ENCODE results near the gene GAS7. TPM values are rescaled to one million over a fixed set of nuclear protein-coding genes. Genes with fewer than 3 reads are reported as not detected.

Gene GAS7
- total RNA-seq, 6 experiments from 2014 or later, result 1.6 to 7.1 (median 2.7) TPM

DNA sequence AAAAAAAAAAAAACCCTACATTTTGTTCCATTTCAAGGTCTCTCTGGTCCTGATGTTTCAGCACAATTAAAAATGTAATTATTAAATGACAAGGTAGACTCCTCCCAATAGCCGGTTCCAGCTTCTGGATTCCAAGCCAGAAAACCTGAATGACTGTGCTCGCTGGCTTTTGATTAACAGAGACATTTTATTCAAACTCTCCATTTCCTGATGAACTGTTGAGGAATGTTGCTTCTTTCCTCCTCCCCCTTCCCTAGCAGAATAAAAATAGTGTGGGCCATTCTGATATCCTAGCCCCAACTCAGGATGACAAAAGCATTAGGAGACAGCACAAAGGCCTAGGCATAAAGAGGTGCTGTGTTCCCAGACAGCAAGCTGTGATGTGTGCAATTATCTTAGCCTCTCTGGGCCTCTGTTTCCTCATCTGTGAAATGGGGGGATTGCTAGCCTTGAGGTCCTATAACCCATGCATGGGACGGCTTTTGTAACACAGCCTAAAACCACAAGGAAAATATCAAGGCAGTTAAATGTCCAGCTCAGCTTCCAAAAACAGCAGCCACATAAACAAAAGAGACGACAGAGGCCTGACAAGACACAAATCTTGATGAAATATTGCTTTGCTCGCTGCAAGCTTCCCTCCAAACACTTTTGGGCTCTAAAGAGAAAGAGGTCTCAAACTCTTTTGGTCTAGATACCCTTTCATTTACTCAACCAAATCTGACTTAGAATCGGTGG lies 166.1 kb downstream of the GAS7 start:
- ATAC-seq, result no peak
- 56% methylated on average over 6 of the region's 6 CpGs for WGBS (ENCODE audit: insufficient coverage, low coverage, low lambda C conversion rate, missing lambda C conversion rate)
- intact Hi-C loops (cut with DNase I), result no loop called here

DNA sequence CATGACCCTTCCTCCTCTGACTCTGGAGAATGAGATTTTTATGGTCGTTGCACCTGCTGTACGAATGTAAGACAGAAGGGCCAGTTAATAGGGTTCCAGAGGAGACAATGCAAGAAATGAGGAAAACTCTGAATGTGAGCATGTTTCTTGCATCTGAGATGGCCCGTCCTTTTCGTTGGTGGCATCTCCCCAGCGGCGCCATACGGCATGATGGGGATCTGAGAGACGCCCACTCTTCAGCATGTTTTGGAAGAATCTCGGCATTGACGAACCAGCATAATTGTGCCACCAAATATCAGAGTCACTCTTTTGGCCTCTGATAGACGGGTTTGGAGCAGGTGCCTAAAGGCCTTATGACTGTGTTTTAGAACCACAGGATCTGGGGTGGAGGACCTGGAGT lies 166.8 kb downstream of the GAS7 start:
- no peaks in the 10 kb centered on the region for H3K4me1 ChIP-seq
- 66% methylated on average over 5 of the region's 11 CpGs for WGBS (ENCODE audit: insufficient coverage, low coverage, low lambda C conversion rate, missing lambda C conversion rate)
- no peak for DNase-seq
- no peaks in the 10 kb centered on the region for H3K9me3 ChIP-seq
- no peak overlapping the region for H3K27ac ChIP-seq
- no peak overlapping the region for H3K4me3 ChIP-seq
- H3K27me3 ChIP-seq, result no peaks in the 10 kb centered on the region
- no peaks in the 10 kb centered on the region for H3K36me3 ChIP-seq
- ATAC-seq, result no peak
- intact Hi-C loops (cut with DNase I), result no loop called here
- no peak for TF ChIP-seq POLR2A (IDR thresholded peaks at IDR 0.05)
- TF ChIP-seq, protein P1, sequence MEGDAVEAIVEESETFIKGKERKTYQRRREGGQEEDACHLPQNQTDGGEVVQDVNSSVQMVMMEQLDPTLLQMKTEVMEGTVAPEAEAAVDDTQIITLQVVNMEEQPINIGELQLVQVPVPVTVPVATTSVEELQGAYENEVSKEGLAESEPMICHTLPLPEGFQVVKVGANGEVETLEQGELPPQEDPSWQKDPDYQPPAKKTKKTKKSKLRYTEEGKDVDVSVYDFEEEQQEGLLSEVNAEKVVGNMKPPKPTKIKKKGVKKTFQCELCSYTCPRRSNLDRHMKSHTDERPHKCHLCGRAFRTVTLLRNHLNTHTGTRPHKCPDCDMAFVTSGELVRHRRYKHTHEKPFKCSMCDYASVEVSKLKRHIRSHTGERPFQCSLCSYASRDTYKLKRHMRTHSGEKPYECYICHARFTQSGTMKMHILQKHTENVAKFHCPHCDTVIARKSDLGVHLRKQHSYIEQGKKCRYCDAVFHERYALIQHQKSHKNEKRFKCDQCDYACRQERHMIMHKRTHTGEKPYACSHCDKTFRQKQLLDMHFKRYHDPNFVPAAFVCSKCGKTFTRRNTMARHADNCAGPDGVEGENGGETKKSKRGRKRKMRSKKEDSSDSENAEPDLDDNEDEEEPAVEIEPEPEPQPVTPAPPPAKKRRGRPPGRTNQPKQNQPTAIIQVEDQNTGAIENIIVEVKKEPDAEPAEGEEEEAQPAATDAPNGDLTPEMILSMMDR (IDR thresholded peaks at IDR 0.05), result no peak

More for the DNA sequence above, 166.1 kb downstream of the GAS7 start:
- Histone ChIP-seq H3K36me3 (no peaks in the 10 kb centered on the region), H3K4me3 (no peak overlapping the region), H3K4me1 (no peaks in the 10 kb centered on the region), H3K9me3 (no peaks in the 10 kb centered on the region), H3K27ac (no peak overlapping the region), H3K27me3 (no peaks in the 10 kb centered on the region)
- DNase-seq, result no peak
- TF ChIP-seq, protein P1 (IDR thresholded peaks at IDR 0.05), result no peak
- no peak for TF ChIP-seq POLR2A (IDR thresholded peaks at IDR 0.05)

DNA sequence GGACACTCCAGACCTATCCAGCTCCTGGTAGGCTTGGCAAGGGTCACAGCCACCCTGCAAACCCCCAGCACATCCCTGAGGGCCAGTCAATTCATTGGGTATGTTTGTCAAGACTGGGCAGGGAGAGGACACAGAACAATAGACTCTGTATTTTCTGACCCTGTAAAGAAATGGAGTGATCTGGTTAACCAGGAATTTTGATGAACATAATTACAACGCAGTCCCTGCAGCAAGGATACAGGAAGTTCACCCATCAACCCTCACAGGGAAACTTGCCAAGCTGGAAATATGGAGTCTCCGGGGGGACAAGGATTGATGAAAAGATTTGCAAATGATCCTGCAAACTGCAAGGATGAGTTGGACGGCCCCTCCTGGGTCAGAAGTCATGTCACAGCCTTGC lies 167.3 kb downstream of the GAS7 start:
- no peaks in the 10 kb centered on the region for H3K36me3 ChIP-seq
- DNase-seq (no peak), ATAC-seq (no peak)
- H3K4me3 ChIP-seq, result no peak overlapping the region
- H3K4me1 ChIP-seq, result no peaks in the 10 kb centered on the region
- no peaks in the 10 kb centered on the region for H3K9me3 ChIP-seq
- no peak for TF ChIP-seq POLR2A (IDR thresholded peaks at IDR 0.05)
- TF ChIP-seq, protein P1 (IDR thresholded peaks at IDR 0.05), result no peak
- H3K27me3 ChIP-seq, result no peaks in the 10 kb centered on the region
- WGBS (ENCODE audit: insufficient coverage, low coverage, low lambda C conversion rate, missing lambda C conversion rate), result 38% methylated on average over 2 of the region's 3 CpGs
- intact Hi-C loops (cut with DNase I), result no loop called here
- H3K27ac ChIP-seq, result no peak overlapping the region

DNA sequence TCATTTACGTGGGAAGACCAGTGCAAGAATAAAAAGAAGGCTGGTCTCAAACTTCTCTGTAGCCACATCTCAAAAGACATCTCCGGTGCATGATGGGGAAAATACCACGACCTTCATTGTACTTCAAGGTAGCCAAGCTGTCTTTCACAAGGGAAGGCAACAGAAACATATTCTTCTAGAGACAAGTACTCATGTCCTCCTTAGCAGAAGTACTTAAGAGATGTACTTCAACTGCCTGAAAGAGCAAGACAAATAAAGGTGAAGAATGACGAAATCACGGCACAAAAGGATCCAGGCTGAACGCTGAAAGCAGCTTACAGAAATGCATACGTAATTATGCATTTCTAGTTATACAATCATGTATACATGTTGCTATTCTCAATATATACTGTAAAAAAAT lies 169.3 kb downstream of the GAS7 start:
- Histone ChIP-seq H3K27me3 (no peaks in the 10 kb centered on the region), H3K4me1 (no peaks in the 10 kb centered on the region), H3K36me3 (no peaks in the 10 kb centered on the region), H3K9me3 (no peaks in the 10 kb centered on the region), H3K4me3 (no peak overlapping the region), H3K27ac (no peak overlapping the region)
- no peak for TF ChIP-seq POLR2A (IDR thresholded peaks at IDR 0.05)
- TF ChIP-seq, protein P1 (IDR thresholded peaks at IDR 0.05), result no peak
- 42% methylated on average over 7 of the region's 7 CpGs for WGBS (ENCODE audit: insufficient coverage, low coverage, low lambda C conversion rate, missing lambda C conversion rate)
- DNase-seq (no peak), ATAC-seq (no peak)
- intact Hi-C loops (cut with DNase I), result no loop called here
